ENCODE measurements around the gene SEMA5A. TPM values are rescaled to one million over a fixed set of nuclear protein-coding genes. Genes with fewer than 3 reads are reported as not detected.

SEMA5A gene
- total and polyA plus RNA-seq, 2 donors (not counting 1 experiment from before 2014, with no cell fraction given) = not detected

DNA sequence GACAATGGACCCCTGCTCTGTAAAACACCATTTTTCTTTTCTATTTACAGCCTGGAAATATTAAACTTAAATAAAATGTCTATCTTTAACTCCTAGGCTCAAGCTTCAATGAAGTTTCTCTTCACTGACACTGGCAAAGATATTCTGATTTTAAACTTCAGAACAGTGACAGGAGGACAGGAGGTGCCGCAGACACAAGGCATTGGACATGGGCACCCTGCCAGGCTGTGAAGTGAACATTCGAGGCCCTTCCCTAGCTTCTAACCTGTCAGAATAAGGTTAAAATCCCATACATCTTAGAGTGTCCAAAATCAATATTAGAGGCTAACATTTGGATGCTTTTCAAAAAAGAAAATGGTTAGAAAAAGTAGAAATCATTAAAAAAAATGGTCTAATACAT lies 9.2 kb downstream of the SEMA5A start:
- ChIA-PET POLR2A (no interaction called here), CTCF (no interaction called here)
- Mint-ChIP-seq H3K4me1 (no peaks in the 10 kb centered on the region), H3K4me3 (no peak overlapping the region), H3K9me3 (ENCODE audit: insufficient read depth) (no peaks in the 10 kb centered on the region), H3K27ac (no peak overlapping the region), H3K27me3 (no peaks in the 10 kb centered on the region)
- WGBS (ENCODE audit: insufficient coverage) = 75% methylated on average over 1 of the region's 2 CpGs
- no peaks in the 10 kb centered on the region for H3K36me3 ChIP-seq (replicated peaks in 1 of 2; ENCODE audit: control extremely low read depth in 1 of 2, control insufficient read depth in 1 of 2, extremely low read depth in 1 of 2, insufficient read depth in 2 of 2, low read length in 1 of 2)
- H3K79me2 ChIP-seq (ENCODE audit: control insufficient read depth, insufficient read depth, low read length) = no peaks in the 10 kb centered on the region
- intact Hi-C loops (cut with micrococcal nuclease) = no loop called here
- no peak for DNase-seq
- H3K4me1 ChIP-seq (ENCODE audit: control insufficient read depth in 2 of 2, insufficient read depth in 2 of 2, low read length in 2 of 2) = no peaks in the 10 kb centered on the region
- TF ChIP-seq EZH2 (IDR thresholded peaks at IDR 0.05; ENCODE audit: borderline replicate concordance, insufficient read depth, low read depth, low read length, poor library complexity, severe bottlenecking) = no peak
- TF ChIP-seq, protein P1, sequence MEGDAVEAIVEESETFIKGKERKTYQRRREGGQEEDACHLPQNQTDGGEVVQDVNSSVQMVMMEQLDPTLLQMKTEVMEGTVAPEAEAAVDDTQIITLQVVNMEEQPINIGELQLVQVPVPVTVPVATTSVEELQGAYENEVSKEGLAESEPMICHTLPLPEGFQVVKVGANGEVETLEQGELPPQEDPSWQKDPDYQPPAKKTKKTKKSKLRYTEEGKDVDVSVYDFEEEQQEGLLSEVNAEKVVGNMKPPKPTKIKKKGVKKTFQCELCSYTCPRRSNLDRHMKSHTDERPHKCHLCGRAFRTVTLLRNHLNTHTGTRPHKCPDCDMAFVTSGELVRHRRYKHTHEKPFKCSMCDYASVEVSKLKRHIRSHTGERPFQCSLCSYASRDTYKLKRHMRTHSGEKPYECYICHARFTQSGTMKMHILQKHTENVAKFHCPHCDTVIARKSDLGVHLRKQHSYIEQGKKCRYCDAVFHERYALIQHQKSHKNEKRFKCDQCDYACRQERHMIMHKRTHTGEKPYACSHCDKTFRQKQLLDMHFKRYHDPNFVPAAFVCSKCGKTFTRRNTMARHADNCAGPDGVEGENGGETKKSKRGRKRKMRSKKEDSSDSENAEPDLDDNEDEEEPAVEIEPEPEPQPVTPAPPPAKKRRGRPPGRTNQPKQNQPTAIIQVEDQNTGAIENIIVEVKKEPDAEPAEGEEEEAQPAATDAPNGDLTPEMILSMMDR (IDR thresholded peaks at IDR 0.05) = no peak
- no peaks in the 10 kb centered on the region for H3K9me3 ChIP-seq (ENCODE audit: control extremely low read depth in 1 of 3, control insufficient read depth in 2 of 3, insufficient read depth in 1 of 3, low read length in 2 of 3)
- no peaks in the 10 kb centered on the region for H3K27me3 ChIP-seq (replicated peaks in 1 of 4; ENCODE audit: control extremely low read depth in 1 of 4, control insufficient read depth in 3 of 4, insufficient read depth in 4 of 4, low read length in 3 of 4)
- H3K27ac ChIP-seq (ENCODE audit: low read length in 2 of 2) = no peak overlapping the region
- H2AFZ ChIP-seq (ENCODE audit: insufficient read depth, low read depth, low read length, poor library complexity, severe bottlenecking) = no peak overlapping the region
- no peak for ATAC-seq (ENCODE audit: low read depth)
- no peaks in the 10 kb centered on the region for H4K20me1 ChIP-seq (ENCODE audit: control insufficient read depth, insufficient read depth, low read length, poor library complexity, severe bottlenecking)
- H3K4me2 ChIP-seq (replicated peaks; ENCODE audit: low read depth, low read length, poor library complexity, severe bottlenecking) = no peak overlapping the region
- no peak overlapping the region for H3K9ac ChIP-seq (ENCODE audit: low read length)
- H3K4me3 ChIP-seq (ENCODE audit: control extremely low read depth in 1 of 5, extremely low read depth in 1 of 5, insufficient read depth in 1 of 5, low read depth in 2 of 5, low read length in 4 of 5) = no peak overlapping the region

DNA sequence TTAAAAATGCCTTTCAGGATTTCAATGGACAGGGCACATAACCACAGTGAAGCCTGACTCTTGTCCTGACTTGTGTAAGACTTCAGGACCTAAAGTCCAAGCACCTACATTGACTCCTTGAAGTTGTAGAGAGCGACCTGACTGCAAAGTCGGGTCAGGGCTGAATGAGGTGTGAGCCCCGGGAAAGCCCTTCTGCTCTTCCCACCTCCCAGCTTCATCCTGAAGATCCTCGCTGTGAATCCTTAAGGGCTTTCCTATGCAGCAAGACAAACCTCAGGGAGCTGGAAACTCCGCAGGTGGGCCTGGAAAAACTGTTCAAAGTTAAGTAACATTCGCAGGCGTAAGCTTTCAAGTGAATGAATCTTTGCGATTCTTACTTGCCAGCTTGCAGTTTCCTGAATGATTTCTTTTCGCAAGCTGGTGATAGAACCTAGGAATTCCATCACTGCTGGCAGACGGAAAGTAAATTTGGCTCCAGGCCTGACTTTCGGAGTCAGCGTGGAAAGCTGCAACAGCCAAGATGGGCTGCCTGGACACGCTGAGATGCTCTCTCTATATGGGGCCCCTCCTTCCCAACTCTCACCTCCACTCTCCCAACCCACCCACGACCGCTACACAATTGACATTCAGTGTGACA lies 10.9 kb downstream of the SEMA5A start:
- H3K4me2 ChIP-seq (replicated peaks; ENCODE audit: low read depth, low read length, poor library complexity, severe bottlenecking) = no peak overlapping the region
- no peak overlapping the region for H3K27ac ChIP-seq (ENCODE audit: low read length in 2 of 2)
- no peak overlapping the region for H3K4me3 ChIP-seq (ENCODE audit: control extremely low read depth in 1 of 5, extremely low read depth in 1 of 5, insufficient read depth in 1 of 5, low read depth in 2 of 5, low read length in 4 of 5)
- Mint-ChIP-seq H3K27ac (no peak overlapping the region), H3K4me1 (no peaks in the 10 kb centered on the region), H3K27me3 (no peaks in the 10 kb centered on the region), H3K9me3 (ENCODE audit: insufficient read depth) (no peaks in the 10 kb centered on the region), H3K4me3 (no peak overlapping the region)
- POLR2A ChIA-PET = no interaction called here
- H2AFZ ChIP-seq (ENCODE audit: insufficient read depth, low read depth, low read length, poor library complexity, severe bottlenecking) = no peak overlapping the region
- ATAC-seq (ENCODE audit: low read depth) (no peak), DNase-seq (no peak)
- intact Hi-C loops (cut with micrococcal nuclease) = no loop called here
- 95% methylated on average over 11 of the region's 15 CpGs for WGBS (ENCODE audit: insufficient coverage)
- no peaks in the 10 kb centered on the region for H3K4me1 ChIP-seq (ENCODE audit: control insufficient read depth in 2 of 2, insufficient read depth in 2 of 2, low read length in 2 of 2)
- H3K9me3 ChIP-seq (ENCODE audit: control extremely low read depth in 1 of 3, control insufficient read depth in 2 of 3, insufficient read depth in 1 of 3, low read length in 2 of 3) = no peaks in the 10 kb centered on the region
- H3K79me2 ChIP-seq (ENCODE audit: control insufficient read depth, insufficient read depth, low read length) = no peaks in the 10 kb centered on the region
- H3K36me3 ChIP-seq (replicated peaks in 1 of 2; ENCODE audit: control extremely low read depth in 1 of 2, control insufficient read depth in 1 of 2, extremely low read depth in 1 of 2, insufficient read depth in 2 of 2, low read length in 1 of 2) = no peaks in the 10 kb centered on the region
- H4K20me1 ChIP-seq (ENCODE audit: control insufficient read depth, insufficient read depth, low read length, poor library complexity, severe bottlenecking) = no peaks in the 10 kb centered on the region
- CTCF ChIA-PET = no interaction called here
- no peak overlapping the region for H3K9ac ChIP-seq (ENCODE audit: low read length)
- no peaks in the 10 kb centered on the region for H3K27me3 ChIP-seq (replicated peaks in 1 of 4; ENCODE audit: control extremely low read depth in 1 of 4, control insufficient read depth in 3 of 4, insufficient read depth in 4 of 4, low read length in 3 of 4)
- TF ChIP-seq, protein P1 (IDR thresholded peaks at IDR 0.05) = no peak
- TF ChIP-seq EZH2 (IDR thresholded peaks at IDR 0.05; ENCODE audit: borderline replicate concordance, insufficient read depth, low read depth, low read length, poor library complexity, severe bottlenecking) = no peak

Measured in B cell (primary cell).